Measurements from ENCODE around the gene KBTBD8.

The KBTBD8 gene

GRCh38 chr3:67009716-67010115, 11.6 kb downstream of the KBTBD8 start:
- FAIRE-seq (no peak), DNase-seq (ENCODE audit: insufficient read length, low spot score) (no peak)
- TF ChIP-seq CTCF (IDR thresholded peaks at IDR 0.05; ENCODE audit: insufficient read depth, missing control alignments), result no peak

- TF ChIP-seq CTCF (IDR thresholded peaks at IDR 0.05; ENCODE audit: insufficient read depth, missing control alignments), result no peak
- FAIRE-seq (no peak), DNase-seq (ENCODE audit: insufficient read length, low spot score) (no peak)
Measured at GRCh38 chr3:67011414-67012131, 13.5 kb downstream of the KBTBD8 start.

- FAIRE-seq, result no peak
- TF ChIP-seq CTCF (IDR thresholded peaks at IDR 0.05; ENCODE audit: insufficient read depth, missing control alignments), result no peak
- DNase-seq (ENCODE audit: insufficient read length, low spot score), result no peak
Measured at GRCh38 chr3:67012564-67012963, 14.5 kb downstream of the KBTBD8 start.

DNA sequence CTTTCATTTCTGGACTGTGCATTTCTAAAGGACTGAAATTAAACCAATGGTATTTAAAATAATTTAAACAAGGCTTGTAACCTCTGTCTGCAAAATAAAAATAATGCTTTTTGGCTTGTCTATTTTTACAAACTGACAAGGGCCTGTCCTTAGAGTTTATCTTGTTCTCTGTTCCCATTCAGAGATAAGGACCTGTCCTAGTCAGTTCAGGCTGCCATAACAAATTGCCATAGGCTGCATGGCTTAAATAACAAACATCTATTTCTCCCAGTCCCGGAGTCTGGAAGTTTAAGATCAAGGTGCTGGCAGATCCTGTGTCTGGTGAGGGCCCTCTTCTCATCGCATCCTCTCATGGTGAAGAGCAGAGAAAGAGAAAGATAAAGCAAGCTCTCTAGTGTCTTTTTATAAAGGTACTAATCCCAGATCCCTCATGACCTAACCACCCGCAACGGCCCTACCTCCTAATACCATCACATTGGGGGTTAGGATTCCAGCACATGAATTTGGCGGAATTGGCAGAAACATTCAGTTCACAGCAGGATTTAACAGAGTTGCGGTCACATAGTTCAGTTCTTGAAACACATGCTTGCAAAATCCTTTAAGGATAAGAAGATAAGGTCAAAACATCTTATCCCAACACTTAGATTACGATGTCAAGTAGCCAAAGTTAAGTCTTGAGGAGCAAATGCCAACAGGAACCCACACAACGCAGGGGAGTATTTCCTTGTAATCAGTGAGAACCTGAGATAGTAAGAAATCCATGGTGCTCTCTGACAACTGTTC, 17.8 kb downstream of the KBTBD8 start:
- no peak for TF ChIP-seq CTCF (IDR thresholded peaks at IDR 0.05; ENCODE audit: insufficient read depth, missing control alignments)
- FAIRE-seq, result no peak
- DNase-seq (ENCODE audit: insufficient read length, low spot score), result no peak

GRCh38 chr3:67016522-67017080, 18.5 kb downstream of the KBTBD8 start:
- no peak for FAIRE-seq

DNA sequence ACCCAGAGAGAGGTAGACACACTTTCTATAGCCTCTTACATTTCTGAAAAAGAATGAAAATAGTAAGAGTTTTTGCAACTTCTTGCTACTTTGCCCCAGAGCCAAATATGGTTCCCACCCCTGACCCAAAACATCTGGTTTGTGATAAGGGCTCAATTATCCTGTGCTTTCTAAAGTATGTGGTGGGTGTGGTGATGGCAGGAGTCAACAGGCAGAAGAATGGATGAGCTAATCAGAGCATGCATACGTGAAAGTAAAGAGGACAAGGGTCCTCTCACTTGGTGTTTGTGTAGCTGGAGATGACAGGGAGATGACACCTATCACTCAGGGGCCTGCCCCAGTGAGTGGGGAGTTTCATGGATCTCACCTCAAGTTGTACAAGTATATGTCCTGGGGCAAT, 19.1 kb downstream of the KBTBD8 start:
- no peak for FAIRE-seq
- no peak for DNase-seq (ENCODE audit: insufficient read length, low spot score)
- no peak for TF ChIP-seq CTCF (IDR thresholded peaks at IDR 0.05; ENCODE audit: insufficient read depth, missing control alignments)

More at GRCh38 chr3:67016522-67017080, 18.5 kb downstream of the KBTBD8 start:
- no peak for DNase-seq (ENCODE audit: insufficient read length, low spot score)
- no peak for TF ChIP-seq CTCF (IDR thresholded peaks at IDR 0.05; ENCODE audit: insufficient read depth, missing control alignments)
